ENCODE measurements around the gene CD300A. TPM values are rescaled to one million over a fixed set of nuclear protein-coding genes. Genes with fewer than 3 reads are reported as not detected.

CD300A gene
- total and polyA plus RNA-seq, 8 donors: 1.6 to 35.5 (median 2.6) TPM

- DNase-seq (no peak), ATAC-seq (no peak)
- Histone ChIP-seq H3K36me3 (no peaks in the 10 kb centered on the region), H3K4me3 (no peak overlapping the region), H3K27ac (peak overlapping the region in 1 of 2 donors; percentile 73), H3K4me1 (peaks cover 0 to 84% of the 10 kb centered on the region in 2 donors), H3K9me3 (peaks cover 0 to 6% of the 10 kb centered on the region in 2 donors), H3K27me3 (peaks cover 0 to 10% of the 10 kb centered on the region in 2 donors)
- intact Hi-C loops (cut with DNase I): no loop called here
- no peak for TF ChIP-seq CTCF (IDR thresholded peaks at IDR 0.05)
Observed at GRCh38 chr17:74527756-74528155, 61.3 kb downstream of the CD300A start.

- Histone ChIP-seq H3K27ac (peak overlapping the region in 1 of 2 donors; percentile 73), H3K4me3 (no peak overlapping the region), H3K4me1 (peaks cover 0 to 82% of the 10 kb centered on the region in 2 donors), H3K36me3 (no peaks in the 10 kb centered on the region), H3K9me3 (no peaks in the 10 kb centered on the region), H3K27me3 (peaks cover 0 to 10% of the 10 kb centered on the region in 2 donors)
- peak; percentile 40 for ATAC-seq
- peak in 1 of 4 donors; percentile 67 for DNase-seq
- intact Hi-C loops (cut with DNase I): no loop called here
- no peak for TF ChIP-seq CTCF (IDR thresholded peaks at IDR 0.05)
Observed at GRCh38 chr17:74528491-74529199, 62.2 kb downstream of the CD300A start.

- peak in 1 of 4 donors; percentile 13 for DNase-seq
- Histone ChIP-seq H3K4me1 (peaks cover 0 to 78% of the 10 kb centered on the region in 2 donors), H3K9me3 (no peaks in the 10 kb centered on the region), H3K27ac (peak overlapping the region in 1 of 2 donors; percentile 73), H3K4me3 (no peak overlapping the region), H3K27me3 (peaks cover 0 to 10% of the 10 kb centered on the region in 2 donors), H3K36me3 (no peaks in the 10 kb centered on the region)
- no peak for ATAC-seq
- intact Hi-C loops (cut with DNase I): no loop called here
- TF ChIP-seq CTCF (IDR thresholded peaks at IDR 0.05): no peak
Observed at GRCh38 chr17:74529243-74529642, 62.8 kb downstream of the CD300A start.

GRCh38 chr17:74530831-74531150, 64.4 kb downstream of the CD300A start:
- ATAC-seq: no peak

More at GRCh38 chr17:74530831-74531150, 64.4 kb downstream of the CD300A start:
- peak in 1 of 4 donors; percentile 10 for DNase-seq
- H3K4me3 ChIP-seq: no peak overlapping the region
- H3K36me3 ChIP-seq: no peaks in the 10 kb centered on the region
- H3K27ac ChIP-seq: peak overlapping the region in 1 of 2 donors; percentile 62
- H3K4me1 ChIP-seq: peaks cover 0 to 63% of the 10 kb centered on the region in 2 donors
- no peak for TF ChIP-seq CTCF (IDR thresholded peaks at IDR 0.05)
- H3K9me3 ChIP-seq: no peaks in the 10 kb centered on the region
- intact Hi-C loops (cut with DNase I): no loop called here
- H3K27me3 ChIP-seq: peaks cover 0 to 22% of the 10 kb centered on the region in 2 donors

Measured in left lung (tissue), 10 donors.